Measurements from ENCODE around the gene SLC25A4. TPM values are rescaled to one million over a fixed set of nuclear protein-coding genes. Genes with fewer than 3 reads are reported as not detected.
A peak's percentile ranks its signal among the peaks of the same experiment; 100 is the strongest.

Gene SLC25A4
- total and polyA plus RNA-seq, 2 donors (not counting 3 experiments of a cell fraction or from before 2014, with no cell fraction given), result 13.5 to 13.7 TPM

DNA sequence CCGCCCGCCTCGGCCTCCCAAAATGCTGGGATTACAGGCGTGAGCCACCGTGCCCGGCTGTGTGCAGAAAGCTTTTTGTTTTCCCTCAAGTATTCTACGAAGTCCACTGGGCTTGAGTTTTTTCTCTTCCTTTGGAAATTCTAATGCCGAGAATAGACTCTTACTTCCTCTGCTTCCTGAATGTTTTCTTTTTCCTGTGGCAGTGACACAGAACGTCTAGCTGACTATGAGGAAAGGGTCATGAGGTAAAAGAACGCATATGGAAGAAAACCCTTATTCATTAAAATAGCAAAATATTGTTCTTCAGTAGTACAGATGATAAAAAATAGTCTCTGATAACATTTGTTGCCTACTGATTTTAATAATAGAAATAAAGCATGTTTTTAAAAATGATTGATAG is 4.9 kb upstream of the SLC25A4 start:
- Histone ChIP-seq H3K27ac (ENCODE audit: insufficient read depth, low read depth, low read length) (no peak overlapping the region), H3K9me3 (replicated peaks; ENCODE audit: control insufficient read depth, insufficient read depth, low read length) (no peaks in the 10 kb centered on the region), H3K9ac (replicated peaks; ENCODE audit: extremely low read depth, insufficient read depth, low read length) (no peak overlapping the region), H3K4me3 (replicated peaks in 1 of 3; ENCODE audit: insufficient read depth in 1 of 3, low read depth in 1 of 3, low read length in 3 of 3) (no peak overlapping the region), H3K27me3 (ENCODE audit: control insufficient read depth in 2 of 2, insufficient read depth in 2 of 2, low read length in 2 of 2) (no peaks in the 10 kb centered on the region), H3K4me2 (ENCODE audit: insufficient read depth, low read length) (no peak overlapping the region), H3K79me2 (ENCODE audit: control insufficient read depth, insufficient read depth, low read length) (no peaks in the 10 kb centered on the region), H3K36me3 (ENCODE audit: control insufficient read depth in 2 of 2, extremely low read depth in 1 of 2, insufficient read depth in 2 of 2, low read length in 2 of 2) (no peaks in the 10 kb centered on the region), H4K20me1 (replicated peaks; ENCODE audit: control insufficient read depth, extremely low read depth, insufficient read depth, low read length) (no peaks in the 10 kb centered on the region), H2AFZ (ENCODE audit: low read depth, low read length) (no peak overlapping the region), H3K9me1 (replicated peaks; ENCODE audit: control insufficient read depth, extremely low read depth, insufficient read depth, low read length) (no peaks in the 10 kb centered on the region), H3K4me1 (ENCODE audit: control insufficient read depth, extremely low read depth, insufficient read depth, low read length) (peaks cover 8% of the 10 kb centered on the region)
- peak; percentile 62 for DNase-seq (ENCODE audit: low read depth, low spot score)
- no TSS peak for BruUV-seq (replicated peaks)
- intact Hi-C loops (cut with micrococcal nuclease), result no loop called here
- TF ChIP-seq POLR2AphosphoS5 (IDR thresholded peaks at IDR 0.05; ENCODE audit: insufficient read depth, low read depth, low read length) (no peak), JUN (IDR thresholded peaks at IDR 0.05; ENCODE audit: borderline replicate concordance, insufficient read depth, insufficient read length, low read depth) (no peak), POLR2A (IDR thresholded peaks at IDR 0.05; ENCODE audit: low read depth, low read length) (no peak), EZH2 (IDR thresholded peaks at IDR 0.05; ENCODE audit: borderline replicate concordance, low read depth, low read length, severe bottlenecking) (no peak), FOS (IDR thresholded peaks at IDR 0.05; ENCODE audit: borderline replicate concordance, insufficient read depth, low read length) (no peak), MYC (IDR thresholded peaks at IDR 0.05; ENCODE audit: low read depth, low read length) (no peak), GATA2 (IDR thresholded peaks at IDR 0.05; ENCODE audit: insufficient read depth, insufficient read length, low read depth, low read length) (no peak)
- TF ChIP-seq, protein P1, sequence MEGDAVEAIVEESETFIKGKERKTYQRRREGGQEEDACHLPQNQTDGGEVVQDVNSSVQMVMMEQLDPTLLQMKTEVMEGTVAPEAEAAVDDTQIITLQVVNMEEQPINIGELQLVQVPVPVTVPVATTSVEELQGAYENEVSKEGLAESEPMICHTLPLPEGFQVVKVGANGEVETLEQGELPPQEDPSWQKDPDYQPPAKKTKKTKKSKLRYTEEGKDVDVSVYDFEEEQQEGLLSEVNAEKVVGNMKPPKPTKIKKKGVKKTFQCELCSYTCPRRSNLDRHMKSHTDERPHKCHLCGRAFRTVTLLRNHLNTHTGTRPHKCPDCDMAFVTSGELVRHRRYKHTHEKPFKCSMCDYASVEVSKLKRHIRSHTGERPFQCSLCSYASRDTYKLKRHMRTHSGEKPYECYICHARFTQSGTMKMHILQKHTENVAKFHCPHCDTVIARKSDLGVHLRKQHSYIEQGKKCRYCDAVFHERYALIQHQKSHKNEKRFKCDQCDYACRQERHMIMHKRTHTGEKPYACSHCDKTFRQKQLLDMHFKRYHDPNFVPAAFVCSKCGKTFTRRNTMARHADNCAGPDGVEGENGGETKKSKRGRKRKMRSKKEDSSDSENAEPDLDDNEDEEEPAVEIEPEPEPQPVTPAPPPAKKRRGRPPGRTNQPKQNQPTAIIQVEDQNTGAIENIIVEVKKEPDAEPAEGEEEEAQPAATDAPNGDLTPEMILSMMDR (IDR thresholded peaks at IDR 0.05; ENCODE audit: extremely low read depth in 1 of 2, insufficient read depth in 1 of 2, low read depth in 1 of 2, low read length in 2 of 2), result no peak
- TF ChIP-seq, protein P2, sequence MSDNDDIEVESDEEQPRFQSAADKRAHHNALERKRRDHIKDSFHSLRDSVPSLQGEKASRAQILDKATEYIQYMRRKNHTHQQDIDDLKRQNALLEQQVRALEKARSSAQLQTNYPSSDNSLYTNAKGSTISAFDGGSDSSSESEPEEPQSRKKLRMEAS (IDR thresholded peaks at IDR 0.05; ENCODE audit: insufficient read depth, insufficient read length), result no peak
- dilution Hi-C loops (cut with MboI; ENCODE audit: extremely low pct_ligation_motif_present, low sequenced_read_pairs), result no loop called here
- ChIA-PET CTCF (interaction anchor here (0.8 to 1.7 kb wide), 7 partner anchors 10 to 900 kb away, joined by 3 to 7 read pairs (median 4); no protein-coding TSS in a partner anchor), POLR2A (no interaction called here)
- FAIRE-seq, result peak; percentile 79

Data from endothelial cell of umbilical vein (primary cell).